IMR-90 (cell line): ENCODE data around the gene RBM5. TPM values are rescaled to one million over a fixed set of nuclear protein-coding genes. Genes with fewer than 3 reads are reported as not detected.

Experiments used
- ATAC-seq: fragments of 200-7000 bp; cut with Tn5 transposase; 2 replicates; pipeline ENCODE4 v1.9.1; 2020; ENCODE audit warnings: low read depth, mild to moderate bottlenecking, moderate library complexity
- BruUV-seq: library from RNA; stranded (reverse); fragments of 400-500 nt; replicated peaks from 2 replicates; lab custom pipeline; 2021; lab: Mats Ljungman, UMichigan
- CTCF ChIA-PET: fragments of 300-600 bp; formaldehyde crosslinking; extraction: SDS; loops from one replicate; lab custom pipeline; 2021; ENCODE audit warnings: antibody characterized with exemption; lab: Yijun Ruan, JAX
- POLR2A ChIA-PET: fragments of 300-600 bp; sonication (Branson Sonifier 250); formaldehyde crosslinking; loops from one replicate; lab custom pipeline; 2022; ENCODE audit warnings: antibody characterized with exemption; ENCODE audit not compliant: unreplicated experiment; lab: Charles Lee
- DNase-seq: peaks from one replicate; pipeline ENCODE4 v3.0.0; 2013
- H2AFZ ChIP-seq: replicated peaks from 2 replicates; pipeline ENCODE3; 2013; ENCODE audit warnings: low read length, mild to moderate bottlenecking; ENCODE audit not compliant: poor library complexity
- H2AK5ac ChIP-seq: 2 replicates; pipeline ENCODE4 v1.6.1; 2013; ENCODE audit warnings: low read depth, low read length, inconsistent platforms
- H2AK9ac ChIP-seq: replicated peaks from 2 replicates; pipeline ENCODE3; 2013; ENCODE audit warnings: mild to moderate bottlenecking, low read depth, low read length, moderate library complexity; ENCODE audit not compliant: poor library complexity
- H2BK120ac ChIP-seq: 2 replicates; pipeline ENCODE4 v1.6.1; 2013; ENCODE audit warnings: low read depth, low read length, inconsistent platforms
- H2BK15ac ChIP-seq: 3 replicates; pipeline ENCODE4 v1.6.1; 2013; ENCODE audit warnings: low read depth, low read length, inconsistent platforms
- H2BK20ac ChIP-seq: 2 replicates; pipeline ENCODE4 v1.6.1; 2013; ENCODE audit warnings: low read depth, mild to moderate bottlenecking, inconsistent platforms, low read length, moderate library complexity
- H2BK5ac ChIP-seq: 2 replicates; pipeline ENCODE4 v1.6.1; 2013; ENCODE audit warnings: mild to moderate bottlenecking, low read depth, low read length, inconsistent platforms; ENCODE audit not compliant: poor library complexity, severe bottlenecking
- H3K14ac ChIP-seq: replicated peaks from 2 replicates; pipeline ENCODE4 v1.6.1; 2013; ENCODE audit warnings: low read depth, low read length, inconsistent platforms
- H3K18ac ChIP-seq: 2 replicates; pipeline ENCODE4 v1.6.1; 2013; ENCODE audit warnings: low read depth, low read length, control low read depth
- H3K23ac ChIP-seq: 2 replicates; pipeline ENCODE4 v1.6.1; 2013; ENCODE audit warnings: low read depth, low read length, inconsistent platforms
- H3K27ac ChIP-seq: 2 replicates; pipeline ENCODE4 v1.5.1; 2013; ENCODE audit warnings: mild to moderate bottlenecking, control low read depth, low read length; ENCODE audit not compliant: insufficient read depth
- H3K27me3 ChIP-seq: 2 replicates; pipeline ENCODE4 v1.6.1; 2013; ENCODE audit warnings: low read length; ENCODE audit not compliant: control insufficient read depth, insufficient read depth
- H3K36me3 ChIP-seq: 2 replicates; pipeline ENCODE4 v1.6.1; 2013; ENCODE audit warnings: low read length, mixed read lengths; ENCODE audit not compliant: control insufficient read depth, insufficient read depth
- H3K4ac ChIP-seq: 2 replicates; pipeline ENCODE4 v1.6.1; 2013; ENCODE audit warnings: low read depth, low read length, inconsistent platforms
- H3K4me1 ChIP-seq: 2 replicates; pipeline ENCODE4 v1.6.1; 2013; ENCODE audit warnings: low read length, mixed read lengths; ENCODE audit not compliant: control insufficient read depth, insufficient read depth
- H3K4me2 ChIP-seq: 2 replicates; pipeline ENCODE4 v1.6.1; 2013; ENCODE audit warnings: low read depth, mild to moderate bottlenecking, control low read depth, low read length, moderate library complexity
- H3K4me3 ChIP-seq: 2 replicates; pipeline ENCODE4 v1.5.1; 2013; ENCODE audit warnings: low read depth, mild to moderate bottlenecking, control low read depth, low read length, moderate library complexity; ENCODE audit not compliant: insufficient read depth
- H3K56ac ChIP-seq: 2 replicates; pipeline ENCODE4 v1.6.1; 2013; ENCODE audit warnings: low read length, inconsistent platforms; ENCODE audit not compliant: insufficient read depth; ENCODE audit errors: extremely low read depth
- H3K79me1 ChIP-seq, 2 experiments: 2 replicates each; pipeline ENCODE4 v1.6.1; 2013; ENCODE audit warnings: low read length in 2 of 2, inconsistent platforms in 1 of 2, low read depth in 1 of 2
- H3K9ac ChIP-seq: 2 replicates; pipeline ENCODE4 v1.6.1; 2013; ENCODE audit warnings: low read depth, low read length, control low read depth
- H3K9me1 ChIP-seq: 2 replicates; pipeline ENCODE4 v1.6.1; 2013; ENCODE audit warnings: low read length, inconsistent platforms; ENCODE audit not compliant: insufficient read depth
- H3K9me3 ChIP-seq: 2 replicates; pipeline ENCODE4 v1.6.1; 2013; ENCODE audit warnings: low read length; ENCODE audit not compliant: control insufficient read depth, insufficient read depth
- H4K20me1 ChIP-seq: 2 replicates; pipeline ENCODE4 v1.6.1; 2013; ENCODE audit warnings: low read length, inconsistent platforms; ENCODE audit not compliant: insufficient read depth
- H4K5ac ChIP-seq: 2 replicates; pipeline ENCODE4 v1.6.1; 2013; ENCODE audit warnings: mild to moderate bottlenecking, low read depth, low read length, control low read depth
- H4K8ac ChIP-seq, 2 experiments: 2 replicates each; pipeline ENCODE4 v1.6.1; 2013; ENCODE audit warnings: low read depth in 2 of 2, low read length in 2 of 2, control low read depth in 1 of 2, inconsistent platforms in 1 of 2
- H4K91ac ChIP-seq: 2 replicates; pipeline ENCODE4 v1.6.1; 2013; ENCODE audit warnings: low read depth, low read length, inconsistent platforms; ENCODE audit not compliant: insufficient read depth
- BHLHE40 ChIP-seq: fragments of 150-350 bp; IDR thresholded peaks from 2 replicates; pipeline ENCODE4 v1.6.1; 2016; ENCODE audit warnings: mild to moderate bottlenecking, low read depth, low read length
- CHD1 ChIP-seq: IDR thresholded peaks from 2 replicates; pipeline ENCODE4 v1.6.1; 2012; ENCODE audit warnings: low read depth, low read length, improper control_type of control experiment
- MAFK ChIP-seq: IDR thresholded peaks from 2 replicates; pipeline ENCODE4 v1.6.1; 2012; ENCODE audit warnings: low read depth, low read length, improper control_type of control experiment
- MXI1 ChIP-seq: IDR thresholded peaks from 2 replicates; pipeline ENCODE4 v1.6.1; 2012; ENCODE audit warnings: low read depth, mild to moderate bottlenecking, low read length, moderate library complexity, borderline replicate concordance
- NFE2L2 ChIP-seq: fragments of 150-350 bp; IDR thresholded peaks from 2 replicates; pipeline ENCODE4 v1.6.1; 2016; ENCODE audit warnings: low read depth, mild to moderate bottlenecking, low read length
- RAD21 ChIP-seq: IDR thresholded peaks from 2 replicates; pipeline ENCODE4 v1.6.1; 2012; ENCODE audit warnings: low read length, improper control_type of control experiment
- SMC3 ChIP-seq: fragments of 150-350 bp; IDR thresholded peaks from 2 replicates; pipeline ENCODE4 v1.6.1; 2016; ENCODE audit warnings: low read depth, mild to moderate bottlenecking, antibody characterized with exemption, low read length, moderate library complexity
- WGBS, 2 experiments: methylation state at CpG; one replicate each; pipeline versions ENCODE4 v1.1.5 to v1.1.7; 2013; ENCODE audit warnings: missing lambda C conversion rate in 2 of 2; ENCODE audit not compliant: insufficient read length in 1 of 2; ENCODE audit errors: extremely low coverage in 2 of 2; 5-methylcytosine and 5-hydroxymethylcytosine counted together
- dilution Hi-C: fragments of 300-500 bp; cut with HindIII; formaldehyde crosslinking; loops from one replicate; pipeline ENCODE4 v1.14.3; 2018; ENCODE audit warnings: low sequenced_read_pairs; ENCODE audit not compliant: unreplicated experiment
- in situ Hi-C: fragments of 300-500 bp; cut with MboI; formaldehyde crosslinking; loops from 3 replicates; pipeline ENCODE4 v1.14.3; 2019; ENCODE audit warnings: low sequenced_read_pairs, inconsistent platforms, mixed read lengths
- intact Hi-C: fragments of 100-400 bp; cut with micrococcal nuclease; formaldehyde crosslinking; loops from 2 replicates; pipeline ENCODE4 v1.10.0; 2022
- polyA plus RNA-seq, 3 experiments: library from polyadenylated mRNA; depleted of rRNA; stranded (reverse); fragments of >200 nt; gene quantifications; 2 replicates each; pipeline ENCODE4 v1.2.3, GENCODE V29; 2012; ENCODE audit warnings: low replicate concordance in 1 of 3
- total RNA-seq: library from RNA; depleted of rRNA; stranded (reverse); fragments of >200 nt; gene quantifications from 2 replicates; pipeline ENCODE4 v1.2.3, GENCODE V29; 2012
- TF ChIP-seq, protein P1 (sequence below): fragments of 150-350 bp; IDR thresholded peaks from 2 replicates; pipeline ENCODE4 v1.6.1; 2016; ENCODE audit warnings: low read depth, mild to moderate bottlenecking, low read length, moderate library complexity, borderline replicate concordance

RBM5 gene
- total and polyA plus RNA-seq, 2 of the 4 experiments (the other 2 are of a cell fraction), result 121 to 155 TPM

DNA sequence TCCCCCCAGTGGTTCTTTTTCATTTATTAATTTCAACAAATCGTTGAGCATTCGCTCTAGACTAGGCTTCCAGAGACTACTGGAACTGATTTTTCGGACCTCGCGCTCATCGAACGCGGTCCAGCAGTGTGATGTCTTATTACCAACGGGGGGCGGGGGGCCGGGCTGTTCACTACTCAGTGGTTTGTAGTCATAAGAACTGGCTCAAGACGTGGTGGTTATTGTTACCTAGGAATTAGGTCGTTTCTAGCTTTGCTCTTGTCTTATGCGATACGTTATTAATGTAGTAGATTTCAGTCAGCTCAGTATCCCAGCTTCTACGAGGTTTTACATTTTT, 858 bp downstream of the RBM5 start:
- H3K27ac ChIP-seq, result peak overlapping the region; percentile 95
- DNase-seq (peak; percentile 21), ATAC-seq (peak; percentile 28)
- peaks cover 8% of the 10 kb centered on the region for H3K9me1 ChIP-seq
- peak overlapping the region; percentile 92 for H2AFZ ChIP-seq
- peak overlapping the region; percentile 97 for H2BK5ac ChIP-seq
- H2BK15ac ChIP-seq, result no peak overlapping the region
- H2AK5ac ChIP-seq, result peak overlapping the region; percentile 18; the same call in 1 of the 2 replicates
- H3K4me3 ChIP-seq, result peak overlapping the region; percentile 94
- no peak overlapping the region for H2BK20ac ChIP-seq
- peak overlapping the region; percentile 100 for H3K4ac ChIP-seq
- peak overlapping the region; percentile 95; the same call in 1 of the 2 replicates for H3K23ac ChIP-seq
- intact Hi-C loops, result loop anchor here (5.0 kb wide), 1 partner anchor 147 kb away; the partner anchor contains the start of gene RBM6
- TF ChIP-seq NFE2L2, result no peak
- TF ChIP-seq, protein P1, sequence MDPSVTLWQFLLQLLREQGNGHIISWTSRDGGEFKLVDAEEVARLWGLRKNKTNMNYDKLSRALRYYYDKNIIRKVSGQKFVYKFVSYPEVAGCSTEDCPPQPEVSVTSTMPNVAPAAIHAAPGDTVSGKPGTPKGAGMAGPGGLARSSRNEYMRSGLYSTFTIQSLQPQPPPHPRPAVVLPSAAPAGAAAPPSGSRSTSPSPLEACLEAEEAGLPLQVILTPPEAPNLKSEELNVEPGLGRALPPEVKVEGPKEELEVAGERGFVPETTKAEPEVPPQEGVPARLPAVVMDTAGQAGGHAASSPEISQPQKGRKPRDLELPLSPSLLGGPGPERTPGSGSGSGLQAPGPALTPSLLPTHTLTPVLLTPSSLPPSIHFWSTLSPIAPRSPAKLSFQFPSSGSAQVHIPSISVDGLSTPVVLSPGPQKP, result no peak
- TF ChIP-seq BHLHE40, result no peak
- TF ChIP-seq CHD1, result no peak
- no peak for TF ChIP-seq RAD21
- TF ChIP-seq SMC3, result no peak
- TF ChIP-seq MXI1, result no peak
- no peak for TF ChIP-seq MAFK
- peaks cover 7% of the 10 kb centered on the region; the same call in 1 of the 2 replicates for H3K4me1 ChIP-seq
- H4K8ac ChIP-seq, result peak overlapping the region; percentile 95 to 99; a peak in 2 of 4 replicates
- H3K27me3 ChIP-seq, result no peaks in the 10 kb centered on the region
- H3K9ac ChIP-seq, result peak overlapping the region; percentile 99
- peak overlapping the region; percentile 85 for H3K4me2 ChIP-seq
- POLR2A ChIA-PET, result interaction anchor here (0.6 kb wide), 1 partner anchor 10 kb away, joined by 3 read pairs; no protein-coding TSS in a partner anchor
- no peak overlapping the region for H3K18ac ChIP-seq
- no TSS peak for BruUV-seq
- H4K20me1 ChIP-seq, result peaks cover 32% of the 10 kb centered on the region
- H2AK9ac ChIP-seq, result peak overlapping the region; percentile 100
- CTCF ChIA-PET, result no interaction called here
- 0% methylated on average over 7 of the region's 16 CpGs; no CpG with 5 or more reads in 1 of the 2 experiments for WGBS, 2 experiments
- H3K36me3 ChIP-seq, result peaks cover 30% of the 10 kb centered on the region
- peaks cover 12 to 38% of the 10 kb centered on the region in 2 experiments; a peak in 3 of 4 replicates for H3K79me1 ChIP-seq
- in situ Hi-C loops, result no loop called here
- H4K5ac ChIP-seq, result no peak overlapping the region
- peak overlapping the region; percentile 100; the same call in 1 of the 2 replicates for H4K91ac ChIP-seq
- no peak overlapping the region for H2BK120ac ChIP-seq
- peak overlapping the region; percentile 44 for H3K56ac ChIP-seq
- H3K9me3 ChIP-seq, result no peaks in the 10 kb centered on the region
- H3K14ac ChIP-seq, result peak overlapping the region; percentile 100
- dilution Hi-C loops, result no loop called here
